B cell (primary cell): ENCODE data around the gene BACH2. TPM values are rescaled to one million over a fixed set of nuclear protein-coding genes. Genes with fewer than 3 reads are reported as not detected.

Experiments used
- ATAC-seq: fragments of 200-7000 bp; cut with Tn5 transposase; one replicate; pipeline ENCODE4 v1.10.0; 2021; ENCODE audit warnings: low read depth, mild to moderate bottlenecking, moderate number of reproducible peaks, moderate library complexity
- CTCF ChIA-PET: fragments of 350-600 bp; sonication (Branson Sonifier 250); formaldehyde crosslinking; loops from one replicate; lab custom pipeline; 2021; ENCODE audit warnings: antibody characterized with exemption, inconsistent platforms; lab: Charles Lee
- POLR2A ChIA-PET: fragments of 350-600 bp; sonication (Branson Sonifier 250); formaldehyde crosslinking; loops from one replicate; lab custom pipeline; 2021; ENCODE audit warnings: antibody characterized with exemption; lab: Charles Lee
- DNase-seq: peaks from one replicate; pipeline ENCODE4 v3.0.0; 2013
- H2AFZ ChIP-seq: 2 replicates; pipeline ENCODE4 v1.6.1; 2012; ENCODE audit warnings: mild to moderate bottlenecking, low read depth, low read length; ENCODE audit not compliant: insufficient read depth, poor library complexity, severe bottlenecking
- H3K27ac ChIP-seq, 2 donors: 1 replicate in 1 of 2; 2 replicates in 1 of 2; pipeline ENCODE4 v1.5.1; 2012 to 2013; ENCODE audit warnings: low read length in 2 of 2, mild to moderate bottlenecking in 2 of 2, moderate library complexity in 1 of 2
- H3K27me3 ChIP-seq, 4 experiments: fragments of 200-600 bp in 1 of 4; sonication (generic) in 1 of 4; replicated peaks in 1 of 4; 1 replicate in 2 of 4; 2 replicates in 2 of 4; pipeline versions ENCODE4 v1.6.1 to v1.7.0; 2013 to 2016; ENCODE audit warnings: low read length in 3 of 4, mild to moderate bottlenecking in 2 of 4, mixed read lengths in 1 of 4, moderate library complexity in 1 of 4; ENCODE audit not compliant: insufficient read depth in 4 of 4, control insufficient read depth in 3 of 4; ENCODE audit errors: control extremely low read depth in 1 of 4
- H3K36me3 ChIP-seq, 2 experiments: replicated peaks in 1 of 2; 1 replicate in 1 of 2; 2 replicates in 1 of 2; pipeline versions ENCODE4 v1.6.1 to v1.7.1; 2013; ENCODE audit warnings: low read length in 1 of 2; ENCODE audit not compliant: insufficient read depth in 2 of 2, control insufficient read depth in 1 of 2; ENCODE audit errors: control extremely low read depth in 1 of 2, extremely low read depth in 1 of 2
- H3K4me1 ChIP-seq, 2 donors: fragments of 200-600 bp in 1 of 2; sonication (generic) in 1 of 2; 1 replicate in 1 of 2; 2 replicates in 1 of 2; pipeline versions ENCODE4 v1.5.1 to v1.6.1; 2013 to 2017; ENCODE audit warnings: low read length in 2 of 2; ENCODE audit not compliant: control insufficient read depth in 2 of 2, insufficient read depth in 2 of 2
- H3K4me2 ChIP-seq: replicated peaks from 2 replicates; pipeline ENCODE3; 2012; ENCODE audit warnings: mild to moderate bottlenecking, low read depth, low read length; ENCODE audit not compliant: poor library complexity, severe bottlenecking
- H3K4me3 ChIP-seq, 5 experiments: fragments of 200-600 bp in 1 of 5; sonication (generic) in 1 of 5; 1 replicate in 3 of 5; 2 replicates in 2 of 5; pipeline versions ENCODE4 v1.5.1 to v1.7.0; 2011 to 2016; ENCODE audit warnings: low read length in 4 of 5, mild to moderate bottlenecking in 4 of 5, low read depth in 2 of 5, control low read depth in 1 of 5, moderate library complexity in 1 of 5; ENCODE audit not compliant: insufficient read depth in 1 of 5; ENCODE audit errors: control extremely low read depth in 1 of 5, extremely low read depth in 1 of 5
- H3K79me2 ChIP-seq: fragments of 200-600 bp; sonication (generic); one replicate; pipeline ENCODE4 v1.6.0; 2016; ENCODE audit warnings: low read length; ENCODE audit not compliant: control insufficient read depth, insufficient read depth
- H3K9ac ChIP-seq: fragments of 200-600 bp; sonication (generic); 2 replicates; pipeline ENCODE4 v1.6.1; 2017; ENCODE audit warnings: mild to moderate bottlenecking, low read length, moderate library complexity
- H3K9me3 ChIP-seq, 3 donors: one replicate each; pipeline versions ENCODE4 v1.6.1 to v1.7.1; 2013; ENCODE audit warnings: low read length in 2 of 3; ENCODE audit not compliant: control insufficient read depth in 2 of 3, insufficient read depth in 1 of 3; ENCODE audit errors: control extremely low read depth in 1 of 3
- H4K20me1 ChIP-seq: 2 replicates; pipeline ENCODE4 v1.6.0; 2012; ENCODE audit warnings: mild to moderate bottlenecking, low read length; ENCODE audit not compliant: insufficient read depth, control insufficient read depth, poor library complexity, severe bottlenecking
- H3K27ac Mint-ChIP-seq: one replicate; pipeline ENCODE4 v1.8.0; 2021; ENCODE audit warnings: mixed read lengths
- H3K27me3 Mint-ChIP-seq: one replicate; pipeline ENCODE4 v1.8.0; 2021; ENCODE audit warnings: mixed read lengths
- H3K4me1 Mint-ChIP-seq: one replicate; pipeline ENCODE4 v1.8.0; 2021; ENCODE audit warnings: mixed read lengths
- H3K4me3 Mint-ChIP-seq: one replicate; pipeline ENCODE4 v1.8.0; 2021; ENCODE audit warnings: mixed read lengths
- H3K9me3 Mint-ChIP-seq: one replicate; pipeline ENCODE4 v1.8.0; 2022; ENCODE audit warnings: mixed read lengths; ENCODE audit not compliant: insufficient read depth
- EZH2 ChIP-seq: IDR thresholded peaks from 2 replicates; pipeline ENCODE4 v1.6.1; 2012; ENCODE audit warnings: borderline replicate concordance, low read depth, mild to moderate bottlenecking, moderate library complexity, low read length; ENCODE audit not compliant: insufficient read depth, poor library complexity, severe bottlenecking
- WGBS: methylation state at CpG from one replicate; pipeline ENCODE4 v1.1.5; 2013; ENCODE audit warnings: missing lambda C conversion rate; ENCODE audit not compliant: insufficient coverage; 5-methylcytosine and 5-hydroxymethylcytosine counted together
- intact Hi-C: fragments of 100-400 bp; cut with micrococcal nuclease; formaldehyde crosslinking; loops from one replicate; pipeline ENCODE4 v1.10.0; 2022
- polyA plus RNA-seq: library from polyadenylated mRNA; depleted of rRNA; stranded (reverse); fragments of >200 nt; gene quantifications from 2 replicates; pipeline ENCODE4 v1.2.3, GENCODE V29; 2012
- total RNA-seq, 2 donors: library from RNA; stranded (reverse); fragments of 120-200 nt in 1 of 2; gene quantifications; 1 replicate in 1 of 2; 2 replicates in 1 of 2; pipeline versions ENCODE4 v1.2.3 to v1.2.4, GENCODE V29; 2013 to 2022
- TF ChIP-seq, protein P1 (sequence below): fragments of 200-600 bp; IDR thresholded peaks from one replicate; pipeline ENCODE4 v1.8.0; 2022; ENCODE audit warnings: antibody characterized with exemption, mild to moderate bottlenecking

The BACH2 gene
- total and polyA plus RNA-seq, 2 donors (not counting 1 experiment from before 2014, with no cell fraction given): 41.1 to 235 TPM

DNA sequence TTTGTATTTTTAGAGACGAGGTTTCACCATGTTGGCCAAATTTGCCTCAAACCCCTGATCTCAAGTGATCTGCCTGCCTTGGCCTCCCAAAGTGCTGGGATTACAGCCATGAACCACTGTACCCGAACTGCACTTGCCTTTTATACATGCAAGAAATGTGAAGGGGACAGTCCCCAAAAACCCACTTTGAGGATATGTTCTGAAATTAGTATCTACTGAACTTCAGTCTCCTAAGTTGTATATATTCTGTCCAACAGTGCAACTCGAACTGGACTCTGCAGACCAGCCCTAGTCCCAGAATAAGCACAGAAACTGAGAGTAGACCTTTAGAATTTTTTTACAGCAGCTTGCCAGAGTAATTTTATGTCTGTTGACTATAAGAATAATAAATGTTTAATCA lies 28.5 kb downstream of the BACH2 start:
- peaks cover 16 to 55% of the 10 kb centered on the region in 2 experiments for H3K36me3 ChIP-seq
- ATAC-seq (peak; percentile 39), DNase-seq (no peak)
- H3K27ac ChIP-seq: peak overlapping the region in 1 of 2 donors; percentile 59
- no peak overlapping the region for H3K4me3 ChIP-seq
- H3K4me2 ChIP-seq: peak overlapping the region; percentile 41
- H3K4me1 ChIP-seq: peaks cover 42 to 57% of the 10 kb centered on the region in 2 donors
- H3K9ac ChIP-seq: no peak overlapping the region
- 0% methylated on average over 1 of the region's 3 CpGs for WGBS
- intact Hi-C loops: no loop called here
- H3K27me3 ChIP-seq: no peaks in the 10 kb centered on the region
- Mint-ChIP-seq H3K9me3 (no peaks in the 10 kb centered on the region), H3K27ac (peak overlapping the region; percentile 66), H3K4me3 (peak overlapping the region; percentile 21), H3K4me1 (peaks cover 75% of the 10 kb centered on the region), H3K27me3 (no peaks in the 10 kb centered on the region)
- no peak for TF ChIP-seq EZH2
- TF ChIP-seq, protein P1, sequence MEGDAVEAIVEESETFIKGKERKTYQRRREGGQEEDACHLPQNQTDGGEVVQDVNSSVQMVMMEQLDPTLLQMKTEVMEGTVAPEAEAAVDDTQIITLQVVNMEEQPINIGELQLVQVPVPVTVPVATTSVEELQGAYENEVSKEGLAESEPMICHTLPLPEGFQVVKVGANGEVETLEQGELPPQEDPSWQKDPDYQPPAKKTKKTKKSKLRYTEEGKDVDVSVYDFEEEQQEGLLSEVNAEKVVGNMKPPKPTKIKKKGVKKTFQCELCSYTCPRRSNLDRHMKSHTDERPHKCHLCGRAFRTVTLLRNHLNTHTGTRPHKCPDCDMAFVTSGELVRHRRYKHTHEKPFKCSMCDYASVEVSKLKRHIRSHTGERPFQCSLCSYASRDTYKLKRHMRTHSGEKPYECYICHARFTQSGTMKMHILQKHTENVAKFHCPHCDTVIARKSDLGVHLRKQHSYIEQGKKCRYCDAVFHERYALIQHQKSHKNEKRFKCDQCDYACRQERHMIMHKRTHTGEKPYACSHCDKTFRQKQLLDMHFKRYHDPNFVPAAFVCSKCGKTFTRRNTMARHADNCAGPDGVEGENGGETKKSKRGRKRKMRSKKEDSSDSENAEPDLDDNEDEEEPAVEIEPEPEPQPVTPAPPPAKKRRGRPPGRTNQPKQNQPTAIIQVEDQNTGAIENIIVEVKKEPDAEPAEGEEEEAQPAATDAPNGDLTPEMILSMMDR: no peak
- no peak overlapping the region for H2AFZ ChIP-seq
- CTCF ChIA-PET: interaction anchor here (0.9 kb wide), 1 partner anchor 125 kb away, joined by 3 read pairs; no protein-coding TSS in a partner anchor
- peaks cover 57% of the 10 kb centered on the region for H4K20me1 ChIP-seq
- POLR2A ChIA-PET: interaction anchor here (0.6 kb wide), 1 partner anchor 485 kb away, joined by 3 read pairs; no protein-coding TSS in a partner anchor
- peaks cover 99% of the 10 kb centered on the region for H3K79me2 ChIP-seq
- peaks cover 0 to 1% (median 0%) of the 10 kb centered on the region in 3 donors for H3K9me3 ChIP-seq

DNA sequence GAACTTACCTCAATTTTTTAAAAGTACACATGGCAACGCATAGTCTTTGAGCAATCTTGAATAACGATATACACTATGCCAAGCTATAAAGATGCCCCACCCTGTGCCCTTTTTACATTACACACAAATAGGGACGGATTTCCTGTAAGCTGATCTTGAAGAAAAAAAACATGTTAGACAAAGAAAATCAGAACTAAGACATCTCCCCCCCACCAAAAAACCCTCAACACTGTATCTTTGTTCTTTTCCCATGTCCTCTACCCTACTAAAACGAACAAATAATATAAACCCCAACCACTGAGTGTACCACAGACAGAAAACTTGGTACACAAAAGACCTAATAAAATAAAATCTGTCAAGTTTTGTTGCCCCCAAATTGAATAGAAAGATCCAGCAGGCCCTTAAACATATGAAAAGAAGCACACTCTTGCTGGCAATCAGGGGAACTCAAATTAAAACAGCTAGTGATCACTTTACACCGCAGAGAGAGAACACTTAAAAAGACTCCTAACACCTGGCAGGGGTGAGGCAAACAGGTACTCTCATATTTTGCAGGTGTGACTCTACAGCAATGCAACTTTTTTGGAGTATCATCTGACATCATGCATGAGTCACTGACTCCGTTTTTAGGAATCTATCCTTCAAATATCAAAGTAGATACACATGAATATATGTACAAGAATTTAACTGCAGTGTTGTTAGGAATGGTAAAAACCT lies 29.6 kb downstream of the BACH2 start:
- TF ChIP-seq EZH2: no peak
- TF ChIP-seq, protein P1: no peak
- peaks cover 20 to 62% of the 10 kb centered on the region in 2 experiments for H3K36me3 ChIP-seq
- ATAC-seq: no peak
- no peak for DNase-seq
- peaks cover 0 to 1% (median 0%) of the 10 kb centered on the region in 3 donors for H3K9me3 ChIP-seq
- peaks cover 54% of the 10 kb centered on the region for H4K20me1 ChIP-seq
- H3K27ac ChIP-seq: peak overlapping the region in 1 of 2 donors; percentile 55
- intact Hi-C loops: no loop called here
- ChIA-PET CTCF (no interaction called here), POLR2A (no interaction called here)
- H2AFZ ChIP-seq: no peak overlapping the region
- no peak overlapping the region for H3K4me3 ChIP-seq
- Mint-ChIP-seq H3K9me3 (no peaks in the 10 kb centered on the region), H3K4me3 (no peak overlapping the region), H3K4me1 (peaks cover 64% of the 10 kb centered on the region), H3K27ac (no peak overlapping the region), H3K27me3 (no peaks in the 10 kb centered on the region)
- H3K27me3 ChIP-seq: no peaks in the 10 kb centered on the region
- 76% methylated on average over 2 of the region's 6 CpGs for WGBS
- peaks cover 99% of the 10 kb centered on the region for H3K79me2 ChIP-seq
- H3K9ac ChIP-seq: no peak overlapping the region
- H3K4me1 ChIP-seq: peaks cover 31 to 46% of the 10 kb centered on the region in 2 donors
- no peak overlapping the region for H3K4me2 ChIP-seq
